Natural killer cell (primary cell): ENCODE measurements around the gene SVOPL. TPM values are rescaled to one million over a fixed set of nuclear protein-coding genes. Genes with fewer than 3 reads are reported as not detected.

Experiments used
- ATAC-seq, 3 donors: fragments of 150-1000 bp in 2 of 3; fragments of 200-7000 bp in 1 of 3; cut with Tn5 transposase; 1 replicate in 1 of 3; 2 replicates in 2 of 3; pipeline ENCODE4 v1.10.0; 2021; ENCODE audit warnings: mild to moderate bottlenecking in 2 of 3, moderate library complexity in 2 of 3
- DNase-seq, 2 donors: peaks; one replicate each; pipeline versions ENCODE4 v3.0.0 to v3.0.0-alpha.2; 2013 to 2021; ENCODE audit warnings: mixed read lengths in 1 of 2
- H3K27ac ChIP-seq: one replicate; pipeline ENCODE4 v1.5.1; 2013; ENCODE audit warnings: mild to moderate bottlenecking, low read length
- H3K27me3 ChIP-seq: one replicate; pipeline ENCODE4 v1.6.1; 2013; ENCODE audit warnings: low read length; ENCODE audit not compliant: control insufficient read depth, insufficient read depth
- H3K36me3 ChIP-seq: one replicate; pipeline ENCODE4 v1.6.1; 2013; ENCODE audit warnings: low read length; ENCODE audit not compliant: control insufficient read depth, insufficient read depth
- H3K4me1 ChIP-seq: one replicate; pipeline ENCODE4 v1.6.1; 2013; ENCODE audit warnings: low read length; ENCODE audit not compliant: control insufficient read depth, insufficient read depth
- H3K4me3 ChIP-seq: one replicate; pipeline ENCODE4 v1.5.1; 2013; ENCODE audit warnings: low read length
- H3K9me3 ChIP-seq: one replicate; pipeline ENCODE4 v1.6.1; 2013; ENCODE audit warnings: low read length; ENCODE audit not compliant: control insufficient read depth, insufficient read depth
- H3K27ac Mint-ChIP-seq, 2 donors: one replicate each; pipeline ENCODE4 v1.8.0; 2022; ENCODE audit warnings: mild to moderate bottlenecking in 2 of 2, mixed read lengths in 2 of 2, moderate library complexity in 1 of 2
- H3K27me3 Mint-ChIP-seq, 2 donors: one replicate each; pipeline ENCODE4 v1.8.0; 2022; ENCODE audit warnings: low read depth in 2 of 2, mixed read lengths in 2 of 2
- H3K36me3 Mint-ChIP-seq: one replicate; pipeline ENCODE4 v1.8.0; 2022; ENCODE audit warnings: mixed read lengths
- H3K4me1 Mint-ChIP-seq, 2 donors: one replicate each; pipeline ENCODE4 v1.8.0; 2022; ENCODE audit warnings: mixed read lengths in 2 of 2
- H3K4me3 Mint-ChIP-seq: one replicate; pipeline ENCODE4 v1.8.0; 2022; ENCODE audit warnings: mild to moderate bottlenecking, moderate library complexity, mixed read lengths
- H3K9me3 Mint-ChIP-seq, 2 donors: one replicate each; pipeline ENCODE4 v1.8.0; 2022; ENCODE audit warnings: mixed read lengths in 2 of 2
- CTCF ChIP-seq: fragments of 200-600 bp; IDR thresholded peaks from one replicate; pipeline ENCODE4 v1.8.0; 2022; ENCODE audit warnings: antibody characterized with exemption
- WGBS: methylation state at CpG from one replicate; pipeline ENCODE4 v1.1.7; 2013; ENCODE audit warnings: missing lambda C conversion rate; ENCODE audit not compliant: insufficient coverage; 5-methylcytosine and 5-hydroxymethylcytosine counted together
- intact Hi-C: fragments of 100-400 bp; cut with micrococcal nuclease; formaldehyde crosslinking; loops from one replicate; pipeline ENCODE4 v1.14.2; 2022
- total RNA-seq, 4 donors: library from RNA; stranded (reverse); fragments of 120-200 nt in 1 of 4; gene quantifications; one replicate each; pipeline versions ENCODE4 v1.2.3 to v1.2.4, GENCODE V29; 2013 to 2022

The SVOPL gene
- total RNA-seq, 3 donors from 2014 or later (not counting 1 experiment from before 2014, with no cell fraction given) = not detected

GRCh38 chr7:138712652-138713051, 11.5 kb upstream of the SVOPL start:
- no peak overlapping the region for H3K27ac Mint-ChIP-seq
- Histone ChIP-seq H3K4me1 (no peaks in the 10 kb centered on the region), H3K9me3 (no peaks in the 10 kb centered on the region), H3K4me3 (no peak overlapping the region), H3K27ac (no peak overlapping the region), H3K27me3 (no peaks in the 10 kb centered on the region), H3K36me3 (no peaks in the 10 kb centered on the region)
- no peak overlapping the region for H3K4me3 Mint-ChIP-seq
- H3K4me1 Mint-ChIP-seq = peaks cover 2 to 7% of the 10 kb centered on the region in 2 donors
- peaks cover 10 to 22% of the 10 kb centered on the region in 2 donors for H3K27me3 Mint-ChIP-seq
- ATAC-seq = no peak
- no peaks in the 10 kb centered on the region for H3K36me3 Mint-ChIP-seq
- intact Hi-C loops = no loop called here
- TF ChIP-seq CTCF = no peak
- DNase-seq = no peak
- H3K9me3 Mint-ChIP-seq = no peaks in the 10 kb centered on the region
- 95% methylated on average over 9 of the region's 9 CpGs for WGBS

- H3K36me3 ChIP-seq = no peaks in the 10 kb centered on the region
- Mint-ChIP-seq H3K9me3 (no peaks in the 10 kb centered on the region), H3K27ac (no peak overlapping the region), H3K4me3 (no peak overlapping the region), H3K27me3 (peaks cover 3% of the 10 kb centered on the region in 2 donors), H3K36me3 (no peaks in the 10 kb centered on the region), H3K4me1 (no peaks in the 10 kb centered on the region)
- no peak for TF ChIP-seq CTCF
- 81% methylated on average over 15 of the region's 15 CpGs for whole genome bisulfite sequencing
- H3K27ac ChIP-seq = no peak overlapping the region
- no peaks in the 10 kb centered on the region for H3K27me3 ChIP-seq
- no peaks in the 10 kb centered on the region for H3K9me3 ChIP-seq
- DNase-seq = no peak
- ATAC-seq = no peak
- no peak overlapping the region for H3K4me3 ChIP-seq
- H3K4me1 ChIP-seq = no peaks in the 10 kb centered on the region
- intact Hi-C loops = no loop called here
These were observed 9.6 kb upstream of the SVOPL start for GRCh38 chr7:138710536-138711385.

GRCh38 chr7:138705167-138705566, 4.0 kb upstream of the SVOPL start:
- Histone ChIP-seq H3K27ac (no peak overlapping the region), H3K4me3 (no peak overlapping the region), H3K4me1 (no peaks in the 10 kb centered on the region), H3K36me3 (no peaks in the 10 kb centered on the region), H3K9me3 (no peaks in the 10 kb centered on the region), H3K27me3 (no peaks in the 10 kb centered on the region)
- intact Hi-C loops = no loop called here
- Mint-ChIP-seq H3K4me1 (no peaks in the 10 kb centered on the region), H3K27me3 (peaks cover 0 to 3% of the 10 kb centered on the region in 2 donors), H3K9me3 (no peaks in the 10 kb centered on the region), H3K27ac (no peak overlapping the region), H3K4me3 (no peak overlapping the region), H3K36me3 (no peaks in the 10 kb centered on the region)
- ATAC-seq (no peak), DNase-seq (no peak)
- TF ChIP-seq CTCF = no peak
- WGBS = 11% methylated on average over 5 of the region's 7 CpGs

- DNase-seq (no peak), ATAC-seq (no peak)
- Mint-ChIP-seq H3K9me3 (no peaks in the 10 kb centered on the region), H3K36me3 (no peaks in the 10 kb centered on the region), H3K27me3 (peaks cover 0 to 9% of the 10 kb centered on the region in 2 donors), H3K27ac (no peak overlapping the region), H3K4me3 (no peak overlapping the region), H3K4me1 (no peaks in the 10 kb centered on the region)
- Histone ChIP-seq H3K4me1 (no peaks in the 10 kb centered on the region), H3K27me3 (no peaks in the 10 kb centered on the region), H3K4me3 (no peak overlapping the region), H3K27ac (no peak overlapping the region), H3K36me3 (no peaks in the 10 kb centered on the region), H3K9me3 (no peaks in the 10 kb centered on the region)
- intact Hi-C loops = no loop called here
- TF ChIP-seq CTCF = no peak
- 90% methylated on average over 2 of the region's 2 CpGs for WGBS
These were observed 368 bp upstream of the SVOPL start for GRCh38 chr7:138701537-138701923.
